Lower leg skin (tissue), 4 donors: ENCODE measurements around the gene IER3IP1. TPM values are rescaled to one million over a fixed set of nuclear protein-coding genes. Genes with fewer than 3 reads are reported as not detected.
A peak's percentile ranks its signal among the peaks of the same experiment; 100 is the strongest.

Source experiments
- DNase-seq, 2 donors: peaks; one replicate each; pipeline ENCODE4 v3.0.0-alpha.2; 2019; ENCODE audit warnings: low spot score in 2 of 2
- H3K4me3 ChIP-seq: fragments of 200-600 bp; sonication (generic); 2 replicates; pipeline ENCODE4 v1.5.1; 2017; ENCODE audit warnings: mild to moderate bottlenecking, low read depth; ENCODE audit not compliant: poor library complexity, severe bottlenecking
- POLR2A ChIP-seq, 2 donors: fragments of 450-650 bp; IDR thresholded peaks; one replicate each; pipeline ENCODE4 v1.6.1; 2016 to 2017; ENCODE audit warnings: antibody characterized with exemption in 2 of 2, mild to moderate bottlenecking in 1 of 2, moderate library complexity in 1 of 2
- WGBS, 2 donors: methylation state at CpG; one replicate each; pipeline ENCODE4 v1.1.5; 2018; 5-methylcytosine and 5-hydroxymethylcytosine counted together
- intact Hi-C: fragments of 100-400 bp; cut with DNase I; formaldehyde crosslinking; loops from one replicate; pipeline ENCODE4 v1.15.0; 2023; ENCODE audit warnings: low total_unique reads
- total RNA-seq, 4 donors: library from RNA; depleted of rRNA; stranded (reverse); fragments of >200 nt; gene quantifications; one replicate each; pipeline ENCODE4 v1.1.0, GENCODE V29; 2016
- TF ChIP-seq, protein P1 (sequence below), 3 donors: fragments of 450-650 bp; IDR thresholded peaks; one replicate each; pipeline ENCODE4 v1.5.1; 2016; ENCODE audit warnings: antibody characterized with exemption in 3 of 3, mild to moderate bottlenecking in 3 of 3, moderate library complexity in 2 of 3

Gene IER3IP1
- total RNA-seq, 4 donors from 2014 or later: 7.1 to 14.5 (median 11.2) TPM

DNA sequence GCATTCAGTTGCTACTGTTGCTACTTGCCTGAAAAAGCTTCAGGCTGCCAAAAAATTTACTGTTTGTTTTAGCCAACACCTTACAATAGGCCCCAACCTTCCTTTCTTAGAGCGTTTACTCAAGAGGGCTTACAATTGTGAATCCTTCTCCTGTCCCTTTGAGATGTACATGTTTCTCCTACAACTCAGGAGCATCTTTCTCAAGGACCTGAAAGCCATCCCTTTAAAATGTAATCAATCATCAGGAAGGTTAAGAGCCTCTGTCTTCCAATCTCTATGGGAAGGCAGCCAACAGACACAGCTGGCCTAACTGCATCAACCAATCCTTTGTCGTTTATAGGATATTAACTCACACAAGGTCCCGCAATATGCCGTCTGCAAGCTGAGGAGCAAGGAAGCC, 3.4 kb upstream of the IER3IP1 start:
- intact Hi-C loops: no loop called here
- no peak overlapping the region for H3K4me3 ChIP-seq
- WGBS, 2 donors: 26 to 33% methylated on average over 4 of the region's 4 CpGs
- no peak for DNase-seq
- TF ChIP-seq, protein P1, sequence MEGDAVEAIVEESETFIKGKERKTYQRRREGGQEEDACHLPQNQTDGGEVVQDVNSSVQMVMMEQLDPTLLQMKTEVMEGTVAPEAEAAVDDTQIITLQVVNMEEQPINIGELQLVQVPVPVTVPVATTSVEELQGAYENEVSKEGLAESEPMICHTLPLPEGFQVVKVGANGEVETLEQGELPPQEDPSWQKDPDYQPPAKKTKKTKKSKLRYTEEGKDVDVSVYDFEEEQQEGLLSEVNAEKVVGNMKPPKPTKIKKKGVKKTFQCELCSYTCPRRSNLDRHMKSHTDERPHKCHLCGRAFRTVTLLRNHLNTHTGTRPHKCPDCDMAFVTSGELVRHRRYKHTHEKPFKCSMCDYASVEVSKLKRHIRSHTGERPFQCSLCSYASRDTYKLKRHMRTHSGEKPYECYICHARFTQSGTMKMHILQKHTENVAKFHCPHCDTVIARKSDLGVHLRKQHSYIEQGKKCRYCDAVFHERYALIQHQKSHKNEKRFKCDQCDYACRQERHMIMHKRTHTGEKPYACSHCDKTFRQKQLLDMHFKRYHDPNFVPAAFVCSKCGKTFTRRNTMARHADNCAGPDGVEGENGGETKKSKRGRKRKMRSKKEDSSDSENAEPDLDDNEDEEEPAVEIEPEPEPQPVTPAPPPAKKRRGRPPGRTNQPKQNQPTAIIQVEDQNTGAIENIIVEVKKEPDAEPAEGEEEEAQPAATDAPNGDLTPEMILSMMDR (IDR thresholded peaks at IDR 0.05): no peak
- no peak for TF ChIP-seq POLR2A (IDR thresholded peaks at IDR 0.05)

DNA sequence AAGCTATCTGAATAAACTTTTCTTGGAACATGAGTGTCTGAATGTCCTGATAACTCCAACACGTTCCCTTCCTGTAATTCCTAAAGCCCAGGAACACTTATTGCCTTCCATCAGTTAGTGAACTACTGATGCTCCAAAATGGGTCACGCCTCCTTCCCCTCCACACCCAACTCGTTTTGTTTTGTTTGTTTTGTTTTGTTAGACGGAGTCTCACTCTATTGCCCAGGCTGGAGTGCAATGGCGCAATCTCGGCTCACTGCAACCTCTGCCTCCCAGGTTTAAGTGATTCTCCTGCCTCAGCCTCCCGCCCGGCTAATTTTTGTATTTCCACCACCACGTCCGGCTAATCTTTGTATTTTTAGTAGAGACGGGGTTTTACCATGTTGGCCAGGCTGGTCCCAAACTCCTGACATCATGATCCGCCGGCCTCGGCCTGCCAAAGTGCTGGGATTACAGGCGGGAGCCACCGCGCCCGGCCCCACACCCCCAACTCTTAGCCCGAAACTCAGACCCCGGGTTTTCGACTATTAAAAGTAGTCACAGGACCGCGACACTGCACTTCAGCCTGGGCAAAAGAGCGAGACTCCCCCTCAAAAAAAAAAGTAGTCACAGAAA, 774 bp downstream of the IER3IP1 start:
- no peak for TF ChIP-seq POLR2A (IDR thresholded peaks at IDR 0.05)
- TF ChIP-seq, protein P1 (IDR thresholded peaks at IDR 0.05): no peak
- WGBS, 2 donors: 2 to 4% methylated on average over 24 of the region's 24 CpGs
- no peak for DNase-seq
- peak overlapping the region; percentile 83 for H3K4me3 ChIP-seq
- intact Hi-C loops: no loop called here

DNA sequence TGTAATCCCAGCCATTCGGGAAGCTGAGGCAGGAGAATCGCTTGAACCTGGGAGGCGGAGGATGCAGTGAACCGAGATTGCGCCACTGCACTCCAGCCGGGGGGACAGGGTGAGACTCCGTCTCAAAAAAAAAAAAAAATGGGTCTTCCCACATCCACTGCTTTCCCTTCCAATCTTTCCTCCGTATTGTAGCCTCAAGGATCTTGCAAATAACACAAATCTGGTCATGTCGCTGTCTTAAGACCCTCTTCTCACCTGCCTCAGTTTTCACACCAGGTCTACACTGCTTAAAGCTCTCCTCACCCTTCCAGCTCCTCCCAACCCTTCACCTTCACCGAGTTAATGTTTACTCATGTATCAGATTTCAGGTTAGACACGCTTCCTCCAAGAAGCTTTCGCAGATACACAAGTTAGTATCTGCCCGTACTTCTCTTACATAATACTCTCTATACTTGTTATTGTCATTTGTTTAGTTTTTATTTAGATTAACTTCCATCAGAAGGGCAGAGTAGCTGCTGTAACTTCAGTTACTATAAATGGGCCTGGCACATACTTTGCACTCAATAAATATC, 1.5 kb downstream of the IER3IP1 start:
- TF ChIP-seq, protein P1 (IDR thresholded peaks at IDR 0.05): no peak
- TF ChIP-seq POLR2A (IDR thresholded peaks at IDR 0.05): no peak
- WGBS, 2 donors: 71 to 75% methylated on average over 13 of the region's 13 CpGs
- no peak for DNase-seq
- intact Hi-C loops: no loop called here
- H3K4me3 ChIP-seq: no peak overlapping the region

DNA sequence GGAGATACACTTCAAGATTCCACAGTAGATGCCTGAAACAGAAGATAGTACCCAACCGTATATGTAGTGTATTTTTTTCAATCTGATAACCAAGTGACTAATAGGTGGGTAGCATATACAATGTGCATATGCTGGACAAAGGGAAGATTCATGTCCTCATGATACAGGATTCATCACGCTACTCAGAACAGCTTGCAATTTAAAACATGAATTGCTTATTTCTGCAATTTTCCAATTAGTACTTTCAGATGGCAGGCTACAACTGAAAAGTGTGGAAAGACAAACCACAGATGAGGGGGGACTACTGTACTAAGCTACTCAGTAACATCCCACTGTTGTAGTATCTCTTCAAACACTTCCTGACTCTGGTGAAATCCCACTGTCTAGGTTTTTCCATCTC, 3.7 kb downstream of the IER3IP1 start:
- WGBS, 2 donors: 72 to 79% methylated on average over 2 of the region's 2 CpGs
- H3K4me3 ChIP-seq: no peak overlapping the region
- intact Hi-C loops: no loop called here
- TF ChIP-seq POLR2A (IDR thresholded peaks at IDR 0.05): no peak
- TF ChIP-seq, protein P1 (IDR thresholded peaks at IDR 0.05): no peak
- no peak for DNase-seq

DNA sequence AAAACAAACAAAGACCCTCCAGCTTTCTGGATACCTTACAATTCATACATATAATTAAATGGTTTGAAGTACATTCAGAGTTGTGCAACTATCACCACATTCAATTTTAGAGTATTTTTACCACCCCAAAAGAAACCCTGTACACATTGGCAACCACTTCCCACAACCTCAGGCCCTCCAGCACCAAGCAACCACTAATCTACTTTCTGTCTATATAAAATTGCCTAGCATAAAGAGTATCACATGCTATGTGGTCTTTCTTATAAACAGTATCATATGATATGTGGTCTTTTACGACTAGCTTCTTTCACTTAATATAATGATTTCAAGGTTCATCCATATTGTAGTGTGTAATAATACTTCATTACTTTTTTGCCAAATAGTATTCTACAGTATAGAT, 7.3 kb downstream of the IER3IP1 start:
- WGBS, 2 donors: 69% methylated on average over 1 of the region's 1 CpG
- no peak for DNase-seq
- intact Hi-C loops: no loop called here
- H3K4me3 ChIP-seq: no peak overlapping the region
- no peak for TF ChIP-seq POLR2A (IDR thresholded peaks at IDR 0.05)
- TF ChIP-seq, protein P1 (IDR thresholded peaks at IDR 0.05): no peak

DNA sequence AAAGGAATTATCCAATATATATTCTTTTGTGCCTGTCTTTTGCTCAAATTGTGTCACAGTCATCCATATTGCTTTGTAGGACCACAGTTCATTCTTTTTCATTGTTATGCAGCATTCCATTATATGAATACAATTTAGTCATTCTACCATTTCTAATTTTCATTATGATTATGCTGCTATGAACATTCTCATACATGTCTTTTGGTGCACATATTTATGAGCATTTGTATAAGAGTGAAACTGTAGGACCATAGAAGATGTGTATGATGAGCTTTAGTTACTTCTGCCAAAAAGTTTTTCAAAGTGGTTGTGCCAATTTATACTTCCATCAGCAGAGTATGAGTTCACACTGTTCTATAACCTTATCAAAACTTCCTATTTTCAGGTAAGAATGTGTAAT, 7.7 kb downstream of the IER3IP1 start:
- intact Hi-C loops: no loop called here
- TF ChIP-seq POLR2A (IDR thresholded peaks at IDR 0.05): no peak
- TF ChIP-seq, protein P1 (IDR thresholded peaks at IDR 0.05): no peak
- DNase-seq: no peak

More for the DNA sequence above, 7.7 kb downstream of the IER3IP1 start:
- H3K4me3 ChIP-seq: no peak overlapping the region
